MG63 (cell line): Measurements from ENCODE around the gene TCP10L. TPM values are rescaled to one million over a fixed set of nuclear protein-coding genes. Genes with fewer than 3 reads are reported as not detected.
"Not testable (repeated sequence)": the region's sequence is repeated elsewhere in the genome, so short reads cannot be mapped to it uniquely, and the experiment has no call there.

ENCODE experiments used
- DNase-seq: peaks from one replicate; pipeline ENCODE4 v3.0.0-alpha.2; 2020
- H3K27me3 ChIP-seq: fragments of 250-450 bp; sonication (Bioruptor Pico); 2 replicates; pipeline ENCODE4 v1.5.1; 2020; ENCODE audit warnings: mild to moderate bottlenecking, moderate library complexity
- H3K36me3 ChIP-seq: fragments of 250-450 bp; sonication (Bioruptor Pico); 2 replicates; pipeline ENCODE4 v1.5.1; 2020; ENCODE audit warnings: mild to moderate bottlenecking, moderate library complexity
- H3K4me3 ChIP-seq: fragments of 250-450 bp; sonication (Bioruptor Pico); 2 replicates; pipeline ENCODE4 v1.5.1; 2020; ENCODE audit warnings: mild to moderate bottlenecking, moderate library complexity
- H3K9me3 ChIP-seq: fragments of 250-450 bp; sonication (Bioruptor Pico); 2 replicates; pipeline ENCODE4 v1.5.1; 2020; ENCODE audit warnings: mild to moderate bottlenecking, moderate library complexity
- total RNA-seq: library from RNA; depleted of rRNA; stranded (reverse); fragments of >200 nt; shearing (Covaris generic); gene quantifications from 2 replicates; pipeline ENCODE4 v1.2.3, GENCODE V29; 2014; ENCODE audit warnings: low replicate concordance; rRNA removed

Gene TCP10L
- total RNA-seq, 1 experiment from 2014 or later, result not detected

GRCh38 chr21:32543056-32543455 lies 42.3 kb downstream of the TCP10L start:
- H3K27me3 ChIP-seq, H3K4me3 ChIP-seq, H3K36me3 ChIP-seq, DNase-seq, H3K9me3 ChIP-seq: not testable (repeated sequence)

GRCh38 chr21:32539378-32539777 lies 45.9 kb downstream of the TCP10L start:
- no peak overlapping the region for H3K4me3 ChIP-seq
- no peak for DNase-seq
- H3K27me3 ChIP-seq, result no peaks in the 10 kb centered on the region
- no peaks in the 10 kb centered on the region for H3K36me3 ChIP-seq
- H3K9me3 ChIP-seq, result no peaks in the 10 kb centered on the region

GRCh38 chr21:32538147-32538792 lies 47.1 kb downstream of the TCP10L start:
- H3K4me3 ChIP-seq, result no peak overlapping the region
- DNase-seq, result no peak
- no peaks in the 10 kb centered on the region for H3K27me3 ChIP-seq
- no peaks in the 10 kb centered on the region for H3K9me3 ChIP-seq
- H3K36me3 ChIP-seq, result no peaks in the 10 kb centered on the region

- Histone ChIP-seq H3K27me3 (no peaks in the 10 kb centered on the region), H3K36me3 (no peaks in the 10 kb centered on the region), H3K4me3 (no peak overlapping the region), H3K9me3 (no peaks in the 10 kb centered on the region)
- DNase-seq, result no peak
Measured at GRCh38 chr21:32537569-32537881, 47.8 kb downstream of the TCP10L start.

- Histone ChIP-seq H3K9me3 (no peaks in the 10 kb centered on the region), H3K36me3 (no peaks in the 10 kb centered on the region)
- DNase-seq, result no peak
Measured at GRCh38 chr21:32535612-32536011, 49.7 kb downstream of the TCP10L start.

GRCh38 chr21:32534113-32534512 lies 51.2 kb downstream of the TCP10L start:
- Histone ChIP-seq H3K36me3 (no peaks in the 10 kb centered on the region), H3K9me3 (no peaks in the 10 kb centered on the region), H3K4me3 (no peak overlapping the region), H3K27me3 (no peaks in the 10 kb centered on the region)
- no peak for DNase-seq

More at GRCh38 chr21:32535612-32536011, 49.7 kb downstream of the TCP10L start:
- Histone ChIP-seq H3K27me3 (no peaks in the 10 kb centered on the region), H3K4me3 (no peak overlapping the region)

- H3K9me3 ChIP-seq, result no peaks in the 10 kb centered on the region
- no peak for DNase-seq
- no peak overlapping the region for H3K4me3 ChIP-seq
- H3K27me3 ChIP-seq, result no peaks in the 10 kb centered on the region
- H3K36me3 ChIP-seq, result no peaks in the 10 kb centered on the region
Measured at GRCh38 chr21:32533611-32534010, 51.7 kb downstream of the TCP10L start.

GRCh38 chr21:32533053-32533452 lies 52.3 kb downstream of the TCP10L start:
- no peak overlapping the region for H3K4me3 ChIP-seq
- no peaks in the 10 kb centered on the region for H3K27me3 ChIP-seq
- H3K9me3 ChIP-seq, result no peaks in the 10 kb centered on the region
- DNase-seq, result no peak
- H3K36me3 ChIP-seq, result no peaks in the 10 kb centered on the region

- no peaks in the 10 kb centered on the region for H3K27me3 ChIP-seq
- H3K4me3 ChIP-seq, result no peak overlapping the region
- DNase-seq, result no peak
Measured at GRCh38 chr21:32532636-32533035, 52.7 kb downstream of the TCP10L start.

GRCh38 chr21:32531561-32531960 lies 53.8 kb downstream of the TCP10L start:
- DNase-seq, H3K36me3 ChIP-seq, H3K9me3 ChIP-seq, H3K4me3 ChIP-seq, H3K27me3 ChIP-seq: not testable (repeated sequence)

More at GRCh38 chr21:32532636-32533035, 52.7 kb downstream of the TCP10L start:
- Histone ChIP-seq H3K9me3 (no peaks in the 10 kb centered on the region), H3K36me3 (no peaks in the 10 kb centered on the region)

GRCh38 chr21:32530809-32531208 lies 54.5 kb downstream of the TCP10L start:
- not testable (repeated sequence) for H3K27me3 ChIP-seq, H3K4me3 ChIP-seq, H3K9me3 ChIP-seq, DNase-seq, H3K36me3 ChIP-seq

GRCh38 chr21:32529679-32530078 lies 55.6 kb downstream of the TCP10L start:
- no peak overlapping the region for H3K4me3 ChIP-seq
- H3K9me3 ChIP-seq, result no peaks in the 10 kb centered on the region
- H3K36me3 ChIP-seq, result no peaks in the 10 kb centered on the region
- no peaks in the 10 kb centered on the region for H3K27me3 ChIP-seq
- DNase-seq, result no peak

GRCh38 chr21:32525282-32525681 lies 60.0 kb downstream of the TCP10L start:
- Histone ChIP-seq H3K27me3 (no peaks in the 10 kb centered on the region), H3K9me3 (no peaks in the 10 kb centered on the region), H3K36me3 (no peaks in the 10 kb centered on the region), H3K4me3 (no peak overlapping the region)
- no peak for DNase-seq

GRCh38 chr21:32523988-32524719 lies 61.2 kb downstream of the TCP10L start:
- DNase-seq, result peak; percentile 17
- Histone ChIP-seq H3K27me3 (no peaks in the 10 kb centered on the region), H3K9me3 (peaks cover 2% of the 10 kb centered on the region; the same call in 1 of the 2 replicates), H3K4me3 (no peak overlapping the region), H3K36me3 (no peaks in the 10 kb centered on the region)

Other genes starting within 250 kb of the TCP10L start
- 14.1 and 15.9 TPM in 2 replicates for gene URB1, start 192.5 kb downstream of the TCP10L start, total RNA-seq
- not detected in 2 replicates for gene EVA1C, start 172.8 kb downstream of the TCP10L start, total RNA-seq
- gene CFAP298, start 26.9 kb upstream of the TCP10L start, total RNA-seq, result 65.4 and 92.8 TPM in 2 replicates
- 1.1 and 3.6 TPM in 2 replicates for gene SYNJ1, start 142.5 kb upstream of the TCP10L start, total RNA-seq
- 14.1 and 29.9 TPM in 2 replicates for gene PAXBP1, start 186.2 kb upstream of the TCP10L start, total RNA-seq